NCI-H2196 (cell line): ENCODE measurements around the gene VSX1.

Source experiments
- DNase-seq: peaks from one replicate; lab custom pipeline; 2025; ENCODE audit not compliant: unreplicated experiment; lab: John Stamatoyannopoulos, UW

Gene VSX1

DNA sequence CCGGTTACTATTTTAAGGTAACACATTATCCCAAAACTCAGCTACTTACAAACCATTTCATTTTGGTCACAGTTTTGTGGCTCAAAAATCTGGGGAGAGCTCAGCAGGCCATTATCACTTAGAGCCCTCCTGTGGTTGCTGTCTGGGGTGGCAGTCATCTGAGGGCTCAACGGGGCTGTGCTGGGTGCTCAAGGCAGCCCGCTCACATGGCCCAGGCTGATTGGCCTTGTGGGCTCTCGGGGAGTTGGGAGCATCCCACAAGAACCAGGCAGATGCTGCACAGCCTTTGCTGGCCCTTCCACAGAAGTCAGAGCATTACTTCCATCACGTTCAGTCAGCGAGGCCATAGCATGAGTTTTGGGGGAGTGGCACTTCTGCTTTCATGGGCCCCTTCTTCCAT lies 6.3 kb upstream of the VSX1 start:
- no peak for DNase-seq

- DNase-seq: peak; percentile 12
These were observed 5.4 kb upstream of the VSX1 start for GRCh38 chr20:25087186-25087929.

DNA sequence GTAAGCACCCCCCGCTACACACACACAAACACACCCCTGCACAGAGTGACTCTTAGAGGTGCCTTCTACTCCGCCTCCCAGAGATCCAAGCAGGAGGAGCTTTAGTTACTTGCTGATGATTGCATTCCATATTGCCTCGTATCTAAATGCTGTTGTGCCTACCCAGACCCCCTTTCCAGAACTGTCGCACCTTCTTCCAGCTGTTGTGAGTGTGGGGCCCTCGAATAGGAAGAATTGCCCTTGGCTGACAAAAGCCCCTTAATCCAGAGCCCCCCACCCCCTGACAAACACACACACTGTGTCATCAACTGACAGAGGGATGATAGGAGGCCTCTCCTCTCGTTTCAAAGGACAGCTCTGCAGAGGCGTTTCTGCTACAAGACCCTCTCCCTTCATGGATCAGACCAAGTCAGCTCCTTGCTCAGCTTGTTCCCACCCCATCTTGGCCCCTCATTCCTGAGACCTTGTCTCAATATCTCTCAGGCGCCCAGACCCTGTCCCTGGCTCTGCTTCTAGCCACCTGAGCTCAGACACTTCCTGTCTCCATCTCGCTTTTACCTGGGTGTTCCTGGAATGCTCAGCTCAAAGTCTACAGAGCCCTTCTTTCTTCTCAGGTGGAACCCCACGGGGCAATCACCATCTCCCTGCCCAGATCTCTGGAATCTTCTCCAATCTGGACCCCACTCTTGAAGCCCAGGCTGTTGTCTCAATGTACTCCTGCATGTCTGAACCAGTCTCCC lies 4.0 kb upstream of the VSX1 start:
- DNase-seq: no peak

GRCh38 chr20:25084626-25085187 lies 2.8 kb upstream of the VSX1 start:
- no peak for DNase-seq

- DNase-seq: no peak
These were observed 2.1 kb upstream of the VSX1 start for GRCh38 chr20:25083773-25084625.

DNA sequence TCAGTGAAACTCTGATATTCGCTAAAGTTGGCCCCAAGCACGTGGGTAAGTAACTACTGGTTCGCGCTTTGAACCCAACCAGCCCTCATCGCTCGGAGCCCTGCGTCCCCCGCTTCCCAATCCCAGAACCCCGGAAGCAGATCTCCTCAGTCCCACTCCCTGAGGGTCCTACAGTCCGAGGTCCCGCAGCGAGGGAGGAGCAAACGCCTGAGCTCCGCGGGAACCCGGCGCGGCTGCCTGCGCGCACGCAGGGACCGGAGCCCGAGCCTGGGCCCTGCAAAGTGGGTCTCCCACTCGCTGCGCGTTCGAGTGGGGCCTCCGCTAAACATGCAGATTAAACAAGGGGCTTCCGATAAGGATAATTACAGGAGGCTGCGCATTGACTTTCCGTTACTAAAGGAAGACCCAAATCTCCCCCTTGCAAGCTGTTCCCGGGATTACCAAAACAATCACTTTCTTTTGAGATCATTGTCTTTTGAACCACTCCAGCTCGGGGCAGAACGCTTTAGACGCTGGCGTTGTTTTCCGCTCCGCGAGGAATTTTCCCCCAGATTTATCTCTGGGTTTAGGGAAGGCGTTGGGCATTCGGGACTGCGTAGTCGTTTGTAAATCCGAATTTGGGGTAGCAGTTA lies 1.3 kb upstream of the VSX1 start:
- no peak for DNase-seq

DNA sequence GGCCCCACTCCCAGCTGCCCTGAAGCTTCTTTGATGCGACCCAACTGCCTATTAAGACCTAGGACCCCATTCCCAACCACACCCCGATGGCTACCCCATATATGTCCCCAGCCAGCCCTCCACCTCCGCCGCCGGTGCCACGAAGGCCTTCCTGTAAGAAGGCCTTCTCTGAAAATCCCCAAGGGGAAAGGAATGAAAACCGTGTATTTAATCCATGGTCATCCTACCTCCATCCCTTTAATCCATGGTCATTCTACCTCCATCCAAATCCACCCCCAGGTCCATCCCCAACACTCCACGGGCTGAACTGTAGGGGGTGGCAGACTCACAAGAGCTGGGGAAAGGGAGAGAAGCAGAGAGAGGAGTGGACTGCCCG lies 545 bp upstream of the VSX1 start:
- no peak for DNase-seq

DNA sequence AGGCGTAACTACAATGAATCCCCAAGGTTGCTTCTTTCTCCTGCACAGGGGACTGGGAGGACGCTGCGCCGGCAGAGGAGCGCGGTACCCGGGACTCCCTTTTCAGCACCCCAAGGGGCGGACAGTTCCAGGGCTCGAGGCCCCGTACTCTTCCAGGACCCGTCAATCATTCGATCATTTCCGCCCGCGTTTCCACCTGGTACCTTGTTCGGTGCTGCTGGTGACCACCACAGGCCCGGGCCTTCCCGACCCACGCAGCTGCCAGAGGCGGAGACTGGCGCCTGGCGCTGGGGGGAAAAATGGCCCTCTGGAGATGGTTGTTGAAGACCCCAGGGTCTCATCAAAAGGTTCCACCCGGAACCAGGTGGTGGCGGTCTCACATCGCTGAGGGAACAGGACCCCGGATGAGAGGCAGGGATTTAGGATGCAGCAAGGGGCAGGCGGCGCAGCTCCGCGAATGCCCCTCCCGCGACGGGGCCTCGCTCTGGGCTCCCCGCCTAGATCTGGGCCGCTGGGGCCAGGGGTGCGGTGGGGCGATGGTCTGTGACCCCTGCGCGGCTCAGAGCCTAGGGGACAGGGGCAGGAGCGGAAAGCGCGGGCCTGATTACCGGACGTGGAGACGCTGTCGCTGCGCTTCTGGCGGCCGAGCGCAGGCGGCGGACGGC lies 744 bp downstream of the VSX1 start:
- DNase-seq: no peak

DNA sequence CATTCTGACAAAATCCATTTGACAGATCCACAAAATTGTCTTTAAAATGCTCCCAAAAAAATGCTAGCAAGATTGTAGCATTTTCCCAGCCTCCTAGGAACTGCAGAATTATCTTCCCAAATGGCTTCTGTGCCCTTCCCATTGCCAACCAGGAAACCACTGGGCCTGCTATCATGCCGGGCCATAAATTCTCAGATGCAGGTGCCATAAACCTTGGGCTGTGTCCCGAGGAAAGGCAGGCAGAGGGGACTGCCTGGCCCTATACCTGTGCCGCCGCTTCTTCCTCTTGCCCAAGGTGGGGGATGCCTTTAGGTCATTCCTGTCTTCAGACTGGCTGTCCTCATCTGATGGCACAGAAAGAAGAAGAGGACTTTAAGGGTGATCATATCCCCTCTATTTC lies 2.8 kb downstream of the VSX1 start:
- no peak for DNase-seq

DNA sequence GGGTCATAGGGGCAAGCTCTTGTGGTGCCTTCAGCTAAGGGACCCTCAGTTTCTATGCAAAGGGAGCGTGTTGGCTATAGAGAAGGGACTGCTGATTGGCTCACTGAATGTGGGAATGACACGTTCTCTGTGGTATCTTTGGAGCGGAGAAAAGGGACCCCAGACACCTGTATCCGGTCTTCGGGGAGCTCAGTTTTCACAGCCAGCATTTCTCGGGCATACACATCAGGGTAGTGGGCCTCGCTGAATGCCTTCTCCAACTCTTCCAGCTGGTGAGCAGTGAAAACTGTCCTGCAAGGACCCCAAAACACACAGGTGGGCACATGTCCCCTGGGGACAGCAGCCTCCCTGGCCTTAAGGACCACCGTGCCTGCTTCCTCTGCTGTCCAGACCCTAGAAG lies 3.3 kb downstream of the VSX1 start:
- DNase-seq: no peak

GRCh38 chr20:25077610-25078169 lies 4.3 kb downstream of the VSX1 start:
- no peak for DNase-seq

DNA sequence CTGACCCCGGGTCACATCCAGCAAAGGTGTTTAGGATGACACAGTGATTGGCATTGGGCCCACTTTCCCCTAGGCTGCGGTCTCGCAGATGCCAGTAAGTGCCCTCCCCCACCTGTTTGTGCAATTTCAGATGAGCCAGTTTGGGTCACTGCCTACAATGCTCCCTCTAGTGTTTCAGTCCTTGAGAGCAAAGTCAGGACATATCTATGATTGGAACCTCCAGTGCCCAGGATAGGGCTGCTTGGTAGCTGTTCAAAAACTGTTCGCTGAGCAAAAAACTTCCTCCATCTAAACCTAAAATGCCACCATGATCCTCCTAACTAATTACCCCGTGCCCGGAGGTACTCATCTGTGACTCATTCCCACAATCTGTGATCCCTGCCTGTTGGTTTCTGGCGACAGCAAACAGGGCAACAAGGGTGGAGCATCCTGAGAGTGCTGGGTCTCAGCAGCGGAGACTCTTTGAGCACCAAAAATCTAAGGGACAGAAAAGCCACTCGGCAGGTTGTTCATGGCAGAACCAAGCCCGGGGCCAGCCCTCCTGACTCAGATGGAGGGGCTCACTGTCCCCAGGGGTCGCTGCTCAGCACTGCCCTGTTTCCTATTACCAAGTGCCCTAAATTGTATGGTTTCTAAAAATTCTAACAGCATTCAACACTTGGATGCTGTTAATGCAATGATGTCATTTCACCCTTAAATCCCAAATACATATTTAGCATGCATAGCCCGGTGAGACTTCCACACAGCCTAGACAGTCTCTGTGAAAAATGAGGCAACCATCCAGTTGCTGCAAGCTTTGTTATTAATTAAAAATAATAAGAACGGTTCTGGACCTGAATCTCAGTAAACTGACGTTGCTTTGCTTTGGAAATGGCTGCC lies 5.0 kb downstream of the VSX1 start:
- DNase-seq: peak; percentile 90

- DNase-seq: peak; percentile 43
These were observed 5.7 kb downstream of the VSX1 start for GRCh38 chr20:25076201-25076600.

GRCh38 chr20:25073544-25073943 lies 8.4 kb downstream of the VSX1 start:
- no peak for DNase-seq

GRCh38 chr20:25072226-25072811 lies 9.6 kb downstream of the VSX1 start:
- DNase-seq: no peak

DNA sequence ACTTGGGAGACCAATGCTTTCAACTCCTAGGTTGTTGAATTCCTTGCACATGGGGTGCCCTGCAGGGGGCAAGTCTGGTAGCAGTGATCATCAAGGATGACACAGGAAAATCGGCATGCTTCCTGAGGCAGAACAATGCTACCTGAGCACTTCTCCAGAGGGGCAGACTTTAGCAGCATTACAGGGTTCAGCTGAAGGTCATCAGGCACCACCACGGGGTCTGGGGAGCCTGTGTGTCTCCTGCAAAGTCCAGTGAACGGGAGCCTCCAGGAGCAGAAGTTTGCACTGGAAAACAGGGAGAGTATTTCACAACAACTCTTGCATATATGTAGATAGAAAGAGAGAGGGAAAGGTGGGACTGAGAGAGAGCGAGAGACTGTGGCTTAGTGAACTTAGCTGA lies 10.2 kb downstream of the VSX1 start:
- no peak for DNase-seq

DNA sequence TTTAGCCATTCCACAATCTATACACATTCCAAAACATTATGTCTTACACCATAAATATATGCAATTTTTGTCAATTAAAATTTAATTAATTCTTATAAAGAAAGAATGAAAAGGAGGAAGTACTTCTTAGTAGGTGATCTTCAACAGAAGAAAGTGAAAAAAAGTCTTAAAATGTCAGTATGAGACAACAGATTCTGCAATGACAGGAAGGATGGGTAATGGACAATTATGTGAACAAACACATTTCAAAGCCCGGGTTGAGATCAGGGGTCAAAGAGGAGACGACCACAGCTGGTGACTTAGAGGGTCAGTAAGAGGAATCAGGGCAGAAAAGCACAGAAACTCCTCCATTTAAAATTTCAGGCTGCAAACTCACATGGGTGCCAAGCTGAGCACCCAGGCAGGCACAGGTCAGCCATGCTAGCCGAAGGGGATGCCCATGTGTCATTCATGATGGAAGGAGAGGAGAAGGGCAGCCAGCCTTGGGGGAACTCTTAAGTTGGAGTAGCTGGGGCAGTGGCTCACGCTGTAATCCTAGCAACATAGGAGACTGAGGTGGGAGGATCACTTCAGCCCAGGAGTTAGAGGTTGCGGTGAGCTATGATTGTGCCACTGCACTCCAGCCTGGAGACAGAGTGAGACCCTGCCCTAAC lies 11.0 kb downstream of the VSX1 start:
- DNase-seq: no peak
